Stomach (tissue), 4 donors: ENCODE data around the gene KCNIP4.

Source experiments
- POLR2A ChIP-seq, 4 donors: fragments of 450-650 bp; IDR thresholded peaks; one replicate each; pipeline ENCODE4 v1.6.1; 2016; ENCODE audit warnings: antibody characterized with exemption in 4 of 4, control low read depth in 2 of 4, mild to moderate bottlenecking in 1 of 4, moderate library complexity in 1 of 4
- TF ChIP-seq, protein P1 (sequence below), 7 experiments: fragments of 450-650 bp in 4 of 7; fragments of 200-600 bp in 3 of 7; sonication (generic) in 3 of 7; IDR thresholded peaks; one replicate each; pipeline ENCODE4 v1.5.1; 2016 to 2019; ENCODE audit warnings: antibody characterized with exemption in 7 of 7, control low read depth in 2 of 7, mild to moderate bottlenecking in 1 of 7

DNA sequence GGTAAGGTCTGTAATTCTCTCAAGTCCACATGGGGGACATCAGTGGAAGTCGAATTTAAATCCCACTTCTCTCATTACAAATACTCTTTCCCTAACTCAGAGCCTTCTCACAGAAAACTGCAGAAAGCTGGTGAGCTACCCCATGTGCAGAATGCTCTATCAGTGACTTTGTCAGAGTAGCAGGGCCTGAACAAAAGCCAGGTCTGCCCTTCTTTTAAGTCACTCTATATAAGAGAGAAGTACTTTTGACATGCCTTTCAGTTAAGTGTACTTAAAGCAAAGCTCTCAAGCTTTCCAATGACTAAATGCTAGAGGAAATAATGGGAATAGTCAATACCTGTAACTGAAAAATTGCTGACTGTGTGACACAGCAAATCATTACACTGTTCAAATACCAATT lies 323.1 kb downstream of the KCNIP4 start:
- TF ChIP-seq, protein P1, sequence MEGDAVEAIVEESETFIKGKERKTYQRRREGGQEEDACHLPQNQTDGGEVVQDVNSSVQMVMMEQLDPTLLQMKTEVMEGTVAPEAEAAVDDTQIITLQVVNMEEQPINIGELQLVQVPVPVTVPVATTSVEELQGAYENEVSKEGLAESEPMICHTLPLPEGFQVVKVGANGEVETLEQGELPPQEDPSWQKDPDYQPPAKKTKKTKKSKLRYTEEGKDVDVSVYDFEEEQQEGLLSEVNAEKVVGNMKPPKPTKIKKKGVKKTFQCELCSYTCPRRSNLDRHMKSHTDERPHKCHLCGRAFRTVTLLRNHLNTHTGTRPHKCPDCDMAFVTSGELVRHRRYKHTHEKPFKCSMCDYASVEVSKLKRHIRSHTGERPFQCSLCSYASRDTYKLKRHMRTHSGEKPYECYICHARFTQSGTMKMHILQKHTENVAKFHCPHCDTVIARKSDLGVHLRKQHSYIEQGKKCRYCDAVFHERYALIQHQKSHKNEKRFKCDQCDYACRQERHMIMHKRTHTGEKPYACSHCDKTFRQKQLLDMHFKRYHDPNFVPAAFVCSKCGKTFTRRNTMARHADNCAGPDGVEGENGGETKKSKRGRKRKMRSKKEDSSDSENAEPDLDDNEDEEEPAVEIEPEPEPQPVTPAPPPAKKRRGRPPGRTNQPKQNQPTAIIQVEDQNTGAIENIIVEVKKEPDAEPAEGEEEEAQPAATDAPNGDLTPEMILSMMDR (IDR thresholded peaks at IDR 0.05), result no peak
- TF ChIP-seq POLR2A (IDR thresholded peaks at IDR 0.05), result no peak
